RWPE1 (cell line): ENCODE data around the gene GPATCH4.
A peak's percentile ranks its signal among the peaks of the same experiment; 100 is the strongest.

Source experiments
- CTCF ChIA-PET: fragments of 350-600 bp; sonication (Branson Sonifier 250); formaldehyde crosslinking; extraction: SDS; loops from one replicate; lab custom pipeline; 2021; lab: Yijun Ruan, JAX
- POLR2A ChIA-PET: fragments of 400-600 bp; formaldehyde crosslinking; extraction: SDS; loops from one replicate; lab custom pipeline; 2020; ENCODE audit warnings: antibody characterized with exemption; ENCODE audit not compliant: low non-redundant PET; lab: Yijun Ruan, JAX
- DNase-seq: peaks from one replicate; pipeline ENCODE4 v3.0.0; 2012; ENCODE audit warnings: low spot score
- H3K27ac ChIP-seq: fragments of 450-650 bp; 2 replicates; pipeline ENCODE4 v1.5.1; 2017
- TF ChIP-seq, protein P1 (sequence below): fragments of 450-650 bp; conservative IDR thresholded peaks from 2 replicates; pipeline ENCODE4 v1.5.1; 2017; ENCODE audit warnings: low read depth, mild to moderate bottlenecking

Gene GPATCH4

DNA sequence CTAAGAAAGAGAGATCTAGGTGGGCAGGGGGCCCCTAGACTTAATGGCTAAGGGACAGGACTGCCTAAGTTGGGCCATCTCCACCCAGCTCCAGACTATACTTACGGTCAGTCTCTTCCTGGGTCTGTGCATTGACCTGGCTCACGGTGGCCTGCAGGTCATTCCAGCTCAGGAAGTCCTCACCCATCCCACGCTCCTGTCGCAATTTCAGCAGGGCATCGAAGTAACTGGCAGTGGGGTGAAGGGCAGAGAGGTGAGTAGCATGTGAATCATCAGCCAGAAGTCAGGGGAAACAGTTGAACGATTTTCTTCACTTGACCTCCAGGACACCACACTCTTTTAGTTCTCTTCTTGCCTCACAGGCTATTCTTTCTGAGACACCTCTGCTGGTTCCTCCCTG, 49.4 kb downstream of the GPATCH4 start:
- peak overlapping the region; percentile 33 for H3K27ac ChIP-seq
- peak; percentile 80 for DNase-seq
- TF ChIP-seq, protein P1, sequence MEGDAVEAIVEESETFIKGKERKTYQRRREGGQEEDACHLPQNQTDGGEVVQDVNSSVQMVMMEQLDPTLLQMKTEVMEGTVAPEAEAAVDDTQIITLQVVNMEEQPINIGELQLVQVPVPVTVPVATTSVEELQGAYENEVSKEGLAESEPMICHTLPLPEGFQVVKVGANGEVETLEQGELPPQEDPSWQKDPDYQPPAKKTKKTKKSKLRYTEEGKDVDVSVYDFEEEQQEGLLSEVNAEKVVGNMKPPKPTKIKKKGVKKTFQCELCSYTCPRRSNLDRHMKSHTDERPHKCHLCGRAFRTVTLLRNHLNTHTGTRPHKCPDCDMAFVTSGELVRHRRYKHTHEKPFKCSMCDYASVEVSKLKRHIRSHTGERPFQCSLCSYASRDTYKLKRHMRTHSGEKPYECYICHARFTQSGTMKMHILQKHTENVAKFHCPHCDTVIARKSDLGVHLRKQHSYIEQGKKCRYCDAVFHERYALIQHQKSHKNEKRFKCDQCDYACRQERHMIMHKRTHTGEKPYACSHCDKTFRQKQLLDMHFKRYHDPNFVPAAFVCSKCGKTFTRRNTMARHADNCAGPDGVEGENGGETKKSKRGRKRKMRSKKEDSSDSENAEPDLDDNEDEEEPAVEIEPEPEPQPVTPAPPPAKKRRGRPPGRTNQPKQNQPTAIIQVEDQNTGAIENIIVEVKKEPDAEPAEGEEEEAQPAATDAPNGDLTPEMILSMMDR, result no peak
- CTCF ChIA-PET, result interaction anchor here (1.4 kb wide), 1 partner anchor 12 kb away, joined by 5 read pairs; no protein-coding TSS in a partner anchor
- POLR2A ChIA-PET, result no interaction called here

DNA sequence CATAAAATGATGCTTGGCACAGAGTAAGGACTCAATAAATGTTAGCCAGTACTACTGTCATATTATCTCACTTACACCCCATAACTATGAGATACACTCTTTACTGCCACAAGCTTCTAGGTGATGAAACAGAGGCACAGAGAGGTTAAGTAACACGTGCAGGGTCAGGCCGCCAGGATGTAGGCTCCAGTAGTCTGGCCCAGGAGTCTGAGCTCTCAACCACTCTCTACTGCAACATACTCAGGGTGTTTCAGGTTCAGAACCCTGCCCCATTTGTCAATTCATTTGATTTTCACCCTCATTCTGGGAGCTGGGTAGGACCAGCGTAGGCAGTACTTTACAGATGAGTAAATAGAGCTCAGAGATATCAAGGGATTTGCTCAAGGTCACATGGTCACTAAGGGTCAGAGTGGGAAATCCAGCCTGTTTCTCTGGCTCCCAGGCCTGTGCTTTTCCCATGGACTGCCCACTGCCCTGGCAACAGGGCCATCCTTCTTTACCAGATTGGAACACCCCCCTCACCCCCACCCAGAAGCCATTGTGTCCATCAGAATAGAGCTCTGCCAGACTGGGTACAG, 50.1 kb downstream of the GPATCH4 start:
- ChIA-PET POLR2A (no interaction called here), CTCF (interaction anchor here (1.4 kb wide), 1 partner anchor 12 kb away, joined by 5 read pairs; no protein-coding TSS in a partner anchor)
- peak overlapping the region; percentile 33 for H3K27ac ChIP-seq
- TF ChIP-seq, protein P1, result no peak
- DNase-seq, result no peak

DNA sequence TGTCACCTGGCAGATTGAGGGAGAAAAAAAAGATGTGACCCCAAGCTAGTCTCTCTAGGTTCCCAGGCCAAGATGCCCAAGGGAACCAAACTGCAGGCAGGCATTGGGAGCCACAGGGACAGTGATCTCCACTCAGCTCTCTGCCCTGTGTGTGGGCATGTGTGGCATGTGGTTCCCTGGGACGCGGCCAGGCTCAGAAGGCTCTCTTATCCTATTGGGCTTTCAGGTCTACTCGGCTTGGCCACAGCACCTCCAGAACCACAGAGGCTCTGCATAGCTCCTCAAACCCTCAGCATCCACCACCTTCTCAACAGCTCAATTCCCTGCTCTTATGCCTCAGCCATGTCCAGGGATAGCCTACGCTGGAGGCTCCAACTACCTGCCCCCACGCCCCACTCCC, 50.9 kb downstream of the GPATCH4 start:
- DNase-seq, result no peak
- POLR2A ChIA-PET, result no interaction called here
- peak overlapping the region; percentile 22; the same call in 1 of the 2 replicates for H3K27ac ChIP-seq
- CTCF ChIA-PET, result interaction anchor here (0.6 to 1.0 kb wide), 2 partner anchors 68 to 104 kb away, joined by 3 read pairs; partner anchors contain the start of gene HAPLN2
- TF ChIP-seq, protein P1, result no peak

DNA sequence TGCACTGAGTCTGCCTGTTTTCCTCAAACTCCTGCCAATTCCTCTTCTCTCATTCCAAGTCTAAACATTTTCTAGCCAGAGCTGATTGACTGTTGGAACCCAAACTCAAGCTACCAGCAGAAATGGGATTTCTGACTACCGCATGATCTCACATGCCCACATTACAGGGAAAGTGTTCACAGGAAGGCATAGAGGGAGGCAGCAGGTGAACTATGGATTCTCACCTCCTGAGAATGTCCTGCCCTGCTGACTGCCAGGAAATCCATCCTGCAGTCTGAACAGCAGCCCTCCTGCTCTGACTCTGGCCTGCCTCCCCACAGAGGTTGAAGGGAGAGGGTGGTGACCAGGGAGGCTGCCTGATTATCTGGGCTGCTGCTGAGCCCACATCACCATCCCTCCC, 51.4 kb downstream of the GPATCH4 start:
- CTCF ChIA-PET, result interaction anchor here (0.6 to 1.0 kb wide), 3 partner anchors 69 to 164 kb away, joined by 3 to 4 read pairs (median 3); partner anchors contain the start of gene HAPLN2
- peak overlapping the region; percentile 22; the same call in 1 of the 2 replicates for H3K27ac ChIP-seq
- POLR2A ChIA-PET, result no interaction called here
- no peak for DNase-seq
- TF ChIP-seq, protein P1, result no peak

GRCh38 chr1:156549390-156549789, 51.9 kb downstream of the GPATCH4 start:
- ChIA-PET POLR2A (no interaction called here), CTCF (interaction anchor here (0.7 to 1.0 kb wide), 2 partner anchors 103 to 163 kb away, joined by 3 to 4 read pairs; no protein-coding TSS in a partner anchor)
- DNase-seq, result no peak
- TF ChIP-seq, protein P1, result no peak
- no peak overlapping the region for H3K27ac ChIP-seq

DNA sequence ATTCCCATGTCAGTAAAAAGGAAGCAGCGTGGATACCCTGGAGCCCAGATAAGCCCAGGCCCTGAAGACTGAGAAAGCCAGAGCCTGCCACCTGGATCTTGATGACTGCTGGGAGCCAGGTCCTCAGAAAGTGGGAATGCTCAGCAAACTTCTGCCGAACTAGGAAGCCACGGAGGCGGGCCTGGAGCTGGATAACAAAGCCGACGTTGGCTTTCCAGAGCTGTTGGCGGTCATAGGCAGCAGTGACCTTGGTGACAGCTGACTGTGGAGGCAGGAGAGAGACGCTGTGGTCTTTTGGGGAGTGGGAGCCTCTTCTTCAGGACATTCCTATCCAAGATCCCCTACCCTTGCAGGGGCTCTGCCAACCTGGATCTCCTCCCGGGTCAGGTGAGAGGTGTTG, 53.3 kb downstream of the GPATCH4 start:
- H3K27ac ChIP-seq, result no peak overlapping the region
- TF ChIP-seq, protein P1, result no peak
- CTCF ChIA-PET, result interaction anchor here (0.6 kb wide), 1 partner anchor 67 kb away, joined by 5 read pairs; no protein-coding TSS in a partner anchor
- no peak for DNase-seq
- POLR2A ChIA-PET, result no interaction called here
